ENCODE measurements around the gene PIGT. TPM values are rescaled to one million over a fixed set of nuclear protein-coding genes. Genes with fewer than 3 reads are reported as not detected.
A peak's percentile ranks its signal among the peaks of the same experiment; 100 is the strongest.

PIGT gene
- total and polyA plus RNA-seq, 2 of the 13 experiments (the other 11 are each of a cell fraction or from before 2014, with no cell fraction given): 65.9 to 74.1 TPM

GRCh38 chr20:45470262-45470931 lies 54.5 kb downstream of the PIGT start (continued):
- no peak for TF ChIP-seq MYNN (CRISPR knock-in tag; IDR thresholded peaks at IDR 0.05; ENCODE audit: low read depth)
- TF ChIP-seq ZBTB40 (IDR thresholded peaks at IDR 0.05): no peak
- no peak for TF ChIP-seq ZBTB40 (CRISPR knock-in tag; IDR thresholded peaks at IDR 0.05)
- TF ChIP-seq ZXDC (CRISPR knock-in tag; IDR thresholded peaks at IDR 0.05): no peak
- TF ChIP-seq DDIT3 (CRISPR knock-in tag; IDR thresholded peaks at IDR 0.05): no peak
- TF ChIP-seq RXRA (CRISPR knock-in tag; IDR thresholded peaks at IDR 0.05): no peak; the same call in 1 of the 2 replicates
- TF ChIP-seq SRSF1 (optimal IDR thresholded peaks at IDR 0.05; ENCODE audit: low read depth, low read length): peak; percentile 82
- TF ChIP-seq ZNF614 (CRISPR knock-in tag; IDR thresholded peaks at IDR 0.05; ENCODE audit: borderline replicate concordance): no peak
- no peak for TF ChIP-seq ZNF558 (CRISPR knock-in tag; IDR thresholded peaks at IDR 0.05; ENCODE audit: borderline replicate concordance)
- TF ChIP-seq ZNF790 (CRISPR knock-in tag; IDR thresholded peaks at IDR 0.05; ENCODE audit: borderline replicate concordance): no peak
- no peak for TF ChIP-seq ZNF431 (CRISPR knock-in tag; IDR thresholded peaks at IDR 0.05; ENCODE audit: borderline replicate concordance, low read depth)
- TF ChIP-seq ZNF143 (CRISPR knock-in tag; IDR thresholded peaks at IDR 0.05): no peak
- TF ChIP-seq HNRNPL (IDR thresholded peaks at IDR 0.05; ENCODE audit: low read depth, low read length): peak; percentile 84; the same call in 1 of the 2 replicates
- 0 out of 2 replicates have a peak, but pooled peaks have one; percentile 46 for TF ChIP-seq TFDP1 (CRISPR knock-in tag; IDR thresholded peaks at IDR 0.05; ENCODE audit: borderline replicate concordance)
- TF ChIP-seq TSC22D2 (CRISPR knock-in tag; IDR thresholded peaks at IDR 0.05; ENCODE audit: borderline replicate concordance): no peak
- TF ChIP-seq SIN3A (IDR thresholded peaks at IDR 0.05; ENCODE audit: borderline replicate concordance, low read depth, low read length): no peak

Measured in HepG2 (cell line).